Measurements from ENCODE around the gene TMEM39B.

The TMEM39B gene

GRCh38 chr1:32091176-32091575 is 18.4 kb downstream of the TMEM39B start:
- H3K4me3 ChIP-seq (replicated peaks; ENCODE audit: low read depth, low read length) = no peak overlapping the region
- no peak for DNase-seq (ENCODE audit: extremely low read depth, insufficient read length)
- H3K36me3 ChIP-seq (ENCODE audit: control insufficient read depth, insufficient read depth, low read length) = peaks cover 20% of the 10 kb centered on the region
- H3K27me3 ChIP-seq (replicated peaks; ENCODE audit: control insufficient read depth, insufficient read depth, low read length) = no peaks in the 10 kb centered on the region
- TF ChIP-seq, protein P1, sequence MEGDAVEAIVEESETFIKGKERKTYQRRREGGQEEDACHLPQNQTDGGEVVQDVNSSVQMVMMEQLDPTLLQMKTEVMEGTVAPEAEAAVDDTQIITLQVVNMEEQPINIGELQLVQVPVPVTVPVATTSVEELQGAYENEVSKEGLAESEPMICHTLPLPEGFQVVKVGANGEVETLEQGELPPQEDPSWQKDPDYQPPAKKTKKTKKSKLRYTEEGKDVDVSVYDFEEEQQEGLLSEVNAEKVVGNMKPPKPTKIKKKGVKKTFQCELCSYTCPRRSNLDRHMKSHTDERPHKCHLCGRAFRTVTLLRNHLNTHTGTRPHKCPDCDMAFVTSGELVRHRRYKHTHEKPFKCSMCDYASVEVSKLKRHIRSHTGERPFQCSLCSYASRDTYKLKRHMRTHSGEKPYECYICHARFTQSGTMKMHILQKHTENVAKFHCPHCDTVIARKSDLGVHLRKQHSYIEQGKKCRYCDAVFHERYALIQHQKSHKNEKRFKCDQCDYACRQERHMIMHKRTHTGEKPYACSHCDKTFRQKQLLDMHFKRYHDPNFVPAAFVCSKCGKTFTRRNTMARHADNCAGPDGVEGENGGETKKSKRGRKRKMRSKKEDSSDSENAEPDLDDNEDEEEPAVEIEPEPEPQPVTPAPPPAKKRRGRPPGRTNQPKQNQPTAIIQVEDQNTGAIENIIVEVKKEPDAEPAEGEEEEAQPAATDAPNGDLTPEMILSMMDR (IDR thresholded peaks at IDR 0.05; ENCODE audit: insufficient read depth, low read length, poor library complexity, severe bottlenecking) = no peak

DNA sequence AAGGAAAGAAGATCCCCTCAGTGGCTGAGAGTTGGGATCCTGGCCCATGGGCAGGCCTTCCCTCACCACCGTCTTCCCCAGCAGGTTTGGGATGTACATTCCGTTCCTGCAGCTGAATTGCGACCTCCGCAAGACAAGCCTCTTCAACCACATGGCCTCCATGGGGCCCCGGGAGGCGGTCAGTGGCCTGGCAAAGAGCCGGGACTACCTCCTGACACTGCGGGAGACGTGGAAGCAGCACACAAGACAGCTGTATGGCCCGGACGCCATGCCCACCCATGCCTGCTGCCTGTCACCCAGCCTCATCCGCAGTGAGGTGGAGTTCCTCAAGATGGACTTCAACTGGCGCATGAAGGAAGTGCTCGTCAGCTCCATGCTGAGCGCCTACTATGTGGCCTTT is 18.9 kb downstream of the TMEM39B start:
- Histone ChIP-seq H3K4me3 (replicated peaks; ENCODE audit: low read depth, low read length) (no peak overlapping the region), H3K36me3 (ENCODE audit: control insufficient read depth, insufficient read depth, low read length) (peaks cover 20% of the 10 kb centered on the region), H3K27me3 (replicated peaks; ENCODE audit: control insufficient read depth, insufficient read depth, low read length) (no peaks in the 10 kb centered on the region)
- DNase-seq (ENCODE audit: extremely low read depth, insufficient read length) = no peak
- TF ChIP-seq, protein P1 (IDR thresholded peaks at IDR 0.05; ENCODE audit: insufficient read depth, low read length, poor library complexity, severe bottlenecking) = no peak

DNA sequence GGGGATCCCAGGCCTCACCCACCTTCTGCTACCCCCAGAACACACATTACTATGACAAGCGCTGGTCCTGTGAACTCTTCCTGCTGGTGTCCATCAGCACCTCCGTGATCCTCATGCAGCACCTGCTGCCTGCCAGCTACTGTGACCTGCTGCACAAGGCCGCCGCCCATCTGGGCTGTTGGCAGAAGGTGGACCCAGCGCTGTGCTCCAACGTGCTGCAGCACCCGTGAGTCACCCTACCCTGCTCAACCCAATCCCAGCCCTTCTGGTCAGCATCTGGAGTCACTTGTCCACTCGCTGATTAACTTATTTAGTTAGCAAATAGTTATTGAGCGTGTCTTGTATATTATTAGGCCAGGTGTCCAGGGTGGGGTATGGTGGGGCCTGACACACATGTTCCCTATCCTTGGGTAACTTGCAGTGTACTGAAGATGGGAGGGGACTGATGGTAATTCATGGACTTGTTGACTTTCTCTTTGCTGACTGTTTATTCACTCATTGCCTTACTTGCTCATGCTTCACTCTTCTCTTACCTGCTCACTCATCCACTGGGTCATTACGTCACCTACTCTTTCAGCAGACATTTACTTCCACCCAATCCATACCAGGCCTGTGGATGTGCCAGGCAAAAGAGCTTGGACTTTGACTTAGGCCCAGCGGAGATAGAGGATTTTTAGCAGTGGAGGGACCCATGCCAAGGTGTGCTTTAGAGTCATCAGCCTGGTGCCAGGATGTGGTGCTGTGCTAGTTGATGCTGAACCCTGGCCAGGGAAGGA is 22.2 kb downstream of the TMEM39B start:
- TF ChIP-seq, protein P1 (IDR thresholded peaks at IDR 0.05; ENCODE audit: insufficient read depth, low read length, poor library complexity, severe bottlenecking) = no peak
- Histone ChIP-seq H3K36me3 (ENCODE audit: control insufficient read depth, insufficient read depth, low read length) (peaks cover 22% of the 10 kb centered on the region), H3K4me3 (replicated peaks; ENCODE audit: low read depth, low read length) (no peak overlapping the region), H3K27me3 (replicated peaks; ENCODE audit: control insufficient read depth, insufficient read depth, low read length) (no peaks in the 10 kb centered on the region)
- DNase-seq (ENCODE audit: extremely low read depth, insufficient read length) = no peak

DNA sequence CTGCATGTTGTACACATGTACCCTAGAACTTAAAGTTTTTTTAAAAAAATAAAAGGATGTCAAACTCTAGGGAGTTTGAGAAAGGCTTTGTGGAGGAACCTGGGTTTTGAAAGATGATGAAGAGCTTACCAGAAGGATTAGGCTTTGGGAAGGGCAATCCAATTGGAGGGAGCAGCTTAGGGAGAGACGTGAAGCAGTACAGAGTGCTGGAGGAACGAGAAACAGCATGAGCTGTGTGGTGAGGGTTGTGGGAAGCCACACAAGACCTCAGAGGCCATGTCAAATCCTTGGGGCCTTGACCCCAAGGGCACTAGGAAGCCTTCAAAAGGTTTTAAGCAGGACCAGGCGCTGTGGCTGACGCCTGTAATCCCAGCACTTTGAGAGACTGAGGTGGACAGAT is 26.7 kb downstream of the TMEM39B start:
- Histone ChIP-seq H3K36me3 (ENCODE audit: control insufficient read depth, insufficient read depth, low read length) (peaks cover 18% of the 10 kb centered on the region), H3K4me3 (replicated peaks; ENCODE audit: low read depth, low read length) (no peak overlapping the region), H3K27me3 (replicated peaks; ENCODE audit: control insufficient read depth, insufficient read depth, low read length) (no peaks in the 10 kb centered on the region)
- TF ChIP-seq, protein P1 (IDR thresholded peaks at IDR 0.05; ENCODE audit: insufficient read depth, low read length, poor library complexity, severe bottlenecking) = no peak
- DNase-seq (ENCODE audit: extremely low read depth, insufficient read length) = no peak

- H3K27me3 ChIP-seq (replicated peaks; ENCODE audit: control insufficient read depth, insufficient read depth, low read length) = no peaks in the 10 kb centered on the region
- peaks cover 12% of the 10 kb centered on the region for H3K36me3 ChIP-seq (ENCODE audit: control insufficient read depth, insufficient read depth, low read length)
- H3K4me3 ChIP-seq (replicated peaks; ENCODE audit: low read depth, low read length) = no peak overlapping the region
- TF ChIP-seq, protein P1 (IDR thresholded peaks at IDR 0.05; ENCODE audit: insufficient read depth, low read length, poor library complexity, severe bottlenecking) = no peak
- no peak for DNase-seq (ENCODE audit: extremely low read depth, insufficient read length)
These were observed 27.6 kb downstream of the TMEM39B start for GRCh38 chr1:32100359-32100758.
